DMS79 (cell line): ENCODE data around the gene SQSTM1.
"Not testable (repeated sequence)": the region's sequence is repeated elsewhere in the genome, so short reads cannot be mapped to it uniquely, and the experiment has no call there.

ENCODE experiments used
- DNase-seq: peaks from one replicate; lab custom pipeline; 2025; lab: John Stamatoyannopoulos, UW

SQSTM1 gene

DNA sequence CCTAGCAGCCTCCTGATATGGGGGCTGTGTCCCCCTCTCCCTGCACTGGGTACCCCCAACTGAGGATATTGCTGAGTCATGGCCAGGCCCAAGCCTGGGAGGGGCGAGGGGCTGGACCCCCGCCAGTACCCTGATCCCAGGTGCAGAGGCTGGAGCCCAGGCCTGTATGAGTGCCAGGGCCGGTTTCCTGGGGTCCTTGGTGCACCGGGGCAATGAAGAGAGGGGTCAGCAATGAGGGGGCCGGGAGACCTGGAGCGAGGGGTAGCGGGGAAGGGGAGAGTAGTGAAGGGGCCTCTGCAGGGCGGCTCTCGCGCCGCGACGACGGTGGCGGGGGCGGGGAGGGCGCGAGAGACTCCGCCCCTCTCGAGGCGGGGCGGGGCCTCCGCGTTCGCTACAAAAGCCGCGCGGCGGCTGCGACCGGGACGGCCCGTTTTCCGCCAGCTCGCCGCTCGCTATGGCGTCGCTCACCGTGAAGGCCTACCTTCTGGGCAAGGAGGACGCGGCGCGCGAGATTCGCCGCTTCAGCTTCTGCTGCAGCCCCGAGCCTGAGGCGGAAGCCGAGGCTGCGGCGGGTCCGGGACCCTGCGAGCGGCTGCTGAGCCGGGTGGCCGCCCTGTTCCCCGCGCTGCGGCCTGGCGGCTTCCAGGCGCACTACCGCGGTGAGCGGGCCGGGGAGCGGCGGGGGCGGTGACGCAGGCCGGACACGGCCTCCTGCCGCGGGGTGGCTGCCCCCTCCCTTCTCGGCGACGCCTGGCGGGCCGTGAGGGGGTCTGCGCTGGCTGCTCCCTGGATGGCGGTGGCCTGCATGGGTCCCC, at the start of gene SQSTM1:
Gene SQSTM1 (plus strand): TSS at position 423 of the 815 bp plus-strand sequence. CDS start 32 bp downstream, at position 455.
- peak; percentile 31 for DNase-seq

DNA sequence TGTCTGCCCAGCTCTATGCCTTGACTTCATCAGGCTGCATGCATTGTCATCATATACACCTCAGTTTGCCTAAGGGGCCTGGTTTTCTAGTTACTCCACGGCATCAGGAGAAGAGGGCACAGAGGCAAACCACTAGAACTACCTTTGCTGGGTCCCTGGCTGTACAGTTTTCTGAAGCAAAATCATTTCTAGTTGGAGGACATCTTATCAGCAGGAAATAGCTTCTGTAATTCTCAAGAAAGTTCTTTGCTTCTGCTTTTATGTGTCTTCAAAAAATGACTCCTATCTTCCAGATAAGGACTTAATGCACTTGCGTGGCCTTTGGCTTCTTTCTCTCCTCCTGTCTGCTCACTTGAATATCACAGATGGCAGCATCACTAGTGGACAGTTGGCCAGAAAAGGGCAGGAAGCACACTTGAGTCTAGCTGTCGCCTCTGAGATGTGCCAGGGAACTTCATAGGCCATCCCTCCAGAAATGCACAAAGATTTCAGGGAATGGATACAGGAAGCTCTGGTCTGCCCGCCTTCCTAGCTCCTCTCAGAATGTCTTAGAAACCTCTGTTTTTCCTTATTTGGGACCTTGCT, 49.3 kb upstream of the SQSTM1 start:
- no peak for DNase-seq

DNA sequence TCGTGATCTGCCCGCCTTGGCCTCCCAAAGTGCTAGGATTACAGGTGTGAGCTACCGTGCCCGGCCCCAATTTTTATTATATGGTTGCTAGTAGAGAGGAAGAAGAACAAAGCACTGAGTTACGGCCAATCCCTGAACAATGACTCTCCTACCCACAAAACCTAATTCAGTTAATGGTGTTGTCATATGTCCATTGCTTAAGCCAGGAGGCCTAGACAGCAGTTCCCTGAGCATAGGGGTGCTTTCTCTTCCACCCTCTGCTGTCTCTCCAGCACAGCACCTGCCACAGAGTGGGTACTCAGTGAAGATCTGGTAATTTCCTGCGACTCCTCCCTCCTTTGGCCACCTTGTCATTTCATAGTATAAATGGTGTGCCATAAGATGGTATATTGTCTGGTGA, 48.4 kb upstream of the SQSTM1 start:
- DNase-seq: no peak

DNA sequence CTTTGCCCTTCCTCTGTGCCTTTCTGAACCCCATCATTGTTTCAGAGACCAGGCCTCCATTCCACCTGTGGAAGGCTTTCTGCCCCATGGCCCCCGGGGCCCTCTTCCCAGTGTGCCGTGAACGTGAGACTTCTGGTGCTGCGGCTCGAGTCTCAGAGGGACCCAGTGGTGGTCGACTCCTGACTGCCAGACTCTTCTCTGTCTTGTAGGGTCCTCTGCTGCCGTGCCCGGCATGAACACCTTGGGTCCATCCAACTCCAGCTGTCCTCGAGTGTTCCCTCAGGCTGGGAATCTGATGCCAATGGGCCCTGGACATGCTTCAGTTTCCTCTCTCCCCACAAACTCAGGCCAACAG, 47.0 kb upstream of the SQSTM1 start:
- DNase-seq: no peak

DNA sequence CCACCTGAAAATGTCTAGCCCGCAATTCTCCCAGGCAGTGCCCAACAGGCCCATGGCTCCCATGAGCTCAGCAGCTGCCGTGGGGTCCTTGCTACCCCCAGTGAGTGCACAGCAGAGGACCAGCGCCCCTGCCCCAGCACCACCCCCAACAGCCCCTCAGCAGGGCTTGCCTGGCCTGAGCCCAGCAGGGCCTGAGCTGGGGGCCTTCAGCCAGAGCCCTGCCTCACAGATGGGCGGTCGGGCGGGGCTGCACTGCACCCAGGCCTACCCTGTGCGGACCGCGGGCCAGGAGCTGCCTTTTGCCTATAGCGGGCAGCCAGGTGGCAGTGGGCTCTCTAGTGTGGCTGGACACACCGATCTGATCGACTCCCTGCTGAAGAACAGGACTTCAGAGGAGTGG, 46.3 kb upstream of the SQSTM1 start:
- DNase-seq: no peak

DNA sequence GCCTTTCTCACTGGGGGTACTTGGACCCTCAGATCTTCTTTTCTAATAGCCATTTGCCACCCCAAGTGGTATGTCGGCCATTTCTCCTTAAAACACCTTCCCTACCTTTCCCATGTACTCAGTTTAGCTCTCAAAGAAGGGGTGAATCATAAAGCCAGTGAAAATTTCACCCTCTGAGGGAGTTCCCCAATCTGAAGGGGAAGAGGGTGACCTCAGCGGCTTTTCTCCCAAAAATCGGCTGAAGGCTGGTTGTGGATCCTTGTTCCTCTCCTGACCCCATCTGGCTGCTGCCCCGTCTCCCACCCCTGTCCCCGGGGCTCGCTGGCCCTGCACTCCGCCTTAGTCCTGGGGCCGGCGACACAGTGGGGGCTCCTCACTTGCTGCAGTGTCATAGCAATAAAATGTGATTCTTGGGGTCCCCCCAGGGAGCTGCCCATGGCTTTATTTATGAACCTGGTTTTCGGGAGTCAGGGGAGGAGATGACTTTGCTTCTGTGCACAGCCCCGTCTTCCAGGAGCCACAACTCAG, 44.2 kb upstream of the SQSTM1 start:
- DNase-seq: no peak

DNA sequence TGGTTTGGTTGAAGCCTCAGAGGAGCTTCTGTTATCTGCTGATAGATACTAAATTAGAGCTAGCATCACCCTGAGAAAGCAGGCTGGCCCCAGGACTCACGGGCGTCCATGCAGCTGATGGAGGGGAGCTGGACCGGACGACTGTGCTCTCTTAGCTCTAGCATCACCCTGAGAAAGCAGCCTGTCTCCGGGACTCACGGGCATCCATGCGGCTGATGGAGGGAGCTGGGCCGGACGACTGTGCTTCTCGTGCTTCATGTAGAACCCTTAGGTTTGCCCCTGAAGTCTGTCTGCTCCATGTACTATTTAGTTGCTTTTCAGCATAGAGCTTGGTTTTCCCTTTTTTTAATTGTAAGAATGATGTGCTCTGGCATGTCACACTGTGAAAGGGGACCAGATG, 43.2 kb upstream of the SQSTM1 start:
- DNase-seq: no peak

DNA sequence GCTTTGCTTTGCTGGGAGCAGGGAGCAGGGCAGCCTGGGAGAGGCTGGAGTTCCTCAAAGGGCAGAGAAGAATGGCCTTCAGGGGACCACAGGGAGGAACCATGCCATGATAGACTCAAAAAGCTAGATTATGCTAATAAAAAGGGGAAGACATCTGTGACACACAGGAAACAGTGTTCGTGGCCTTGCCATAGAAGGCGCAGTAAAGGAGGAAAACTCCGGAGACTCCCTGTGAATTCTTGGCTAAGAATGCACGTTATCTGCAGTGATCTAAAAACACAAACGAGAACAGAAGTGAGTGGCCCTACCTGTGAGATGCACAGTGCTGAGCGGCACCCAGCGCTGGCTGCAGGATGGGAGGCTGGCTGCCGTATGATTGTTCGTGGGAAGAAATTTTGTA, 42.8 kb upstream of the SQSTM1 start:
- DNase-seq: no peak

DNA sequence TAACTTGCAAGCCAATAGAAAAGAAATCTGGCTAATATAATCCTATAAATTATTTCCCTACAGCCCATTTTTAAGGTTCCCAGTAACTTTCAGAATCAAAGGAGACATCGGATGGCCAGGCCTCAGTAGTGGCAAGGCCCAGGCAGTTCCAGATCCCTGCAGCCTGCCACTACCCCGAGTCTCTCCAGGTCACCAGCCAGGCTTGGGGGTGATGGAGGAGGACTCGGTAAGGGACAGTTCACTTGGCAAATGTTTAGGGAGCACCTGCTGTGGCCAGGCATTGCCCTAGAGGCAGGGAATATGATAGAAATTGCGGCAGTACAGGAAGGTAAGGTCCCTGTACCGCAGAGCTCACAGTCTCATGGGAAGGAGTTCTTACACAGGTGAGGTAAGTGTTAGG, 42.1 kb upstream of the SQSTM1 start:
- DNase-seq: no peak

DNA sequence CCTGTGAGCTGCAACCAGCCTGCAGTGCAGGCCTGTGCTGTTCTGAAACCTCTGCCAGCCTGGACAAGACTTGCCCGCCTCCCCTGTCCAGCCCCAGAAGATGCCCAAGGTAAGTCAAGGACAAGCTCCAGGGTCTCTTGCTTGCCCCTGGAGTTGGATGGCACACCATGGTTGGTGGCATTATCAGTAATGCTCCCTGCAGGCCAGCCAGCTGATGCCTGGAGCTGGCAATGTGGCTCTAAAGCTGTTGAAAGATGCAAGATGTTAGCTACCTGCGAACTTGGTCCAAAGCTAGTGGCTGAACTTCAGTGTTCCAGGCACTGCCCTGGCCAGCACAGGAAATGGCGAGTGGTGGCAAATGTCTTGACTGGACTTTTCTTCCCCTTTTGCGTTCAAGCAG, 40.9 kb upstream of the SQSTM1 start:
- no peak for DNase-seq

DNA sequence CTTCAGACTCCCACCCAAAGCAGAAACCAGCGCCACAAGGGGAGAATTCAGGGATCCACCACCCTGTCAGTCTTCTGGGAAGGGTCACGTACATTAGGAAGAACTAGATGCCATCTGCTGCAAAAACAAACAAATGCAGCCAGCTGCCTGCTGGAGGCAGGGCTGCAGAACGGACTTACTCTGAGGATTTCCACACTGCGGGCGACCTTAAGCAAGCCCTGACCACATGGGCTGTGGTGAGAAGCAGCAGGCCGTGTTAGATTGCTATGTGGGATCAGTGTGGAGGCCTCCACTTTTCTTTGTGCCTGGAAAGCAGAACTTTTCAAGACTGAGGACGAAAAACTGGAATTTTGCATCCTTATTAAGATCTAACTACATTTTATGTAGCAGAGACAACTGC, 40.3 kb upstream of the SQSTM1 start:
- DNase-seq: no peak

DNA sequence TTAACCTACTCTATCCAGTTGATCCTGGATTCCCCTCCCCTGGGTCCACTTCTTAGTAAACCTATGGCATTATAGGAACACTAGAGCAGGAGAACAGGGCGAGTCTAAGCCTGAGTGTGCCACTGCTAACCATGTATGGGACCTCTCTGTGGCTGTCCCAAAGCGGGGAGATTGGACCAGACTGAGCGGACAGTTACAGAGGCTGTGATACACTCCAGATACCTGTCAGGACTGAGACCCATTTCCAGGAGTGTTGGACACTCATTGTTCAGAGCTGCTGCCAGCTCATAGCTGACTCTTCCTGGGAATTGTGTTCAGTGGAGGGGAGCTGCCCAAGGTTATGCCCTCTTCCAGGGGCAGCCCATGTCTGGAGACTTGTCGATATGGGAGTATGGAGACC, 38.9 kb upstream of the SQSTM1 start:
- no peak for DNase-seq

DNA sequence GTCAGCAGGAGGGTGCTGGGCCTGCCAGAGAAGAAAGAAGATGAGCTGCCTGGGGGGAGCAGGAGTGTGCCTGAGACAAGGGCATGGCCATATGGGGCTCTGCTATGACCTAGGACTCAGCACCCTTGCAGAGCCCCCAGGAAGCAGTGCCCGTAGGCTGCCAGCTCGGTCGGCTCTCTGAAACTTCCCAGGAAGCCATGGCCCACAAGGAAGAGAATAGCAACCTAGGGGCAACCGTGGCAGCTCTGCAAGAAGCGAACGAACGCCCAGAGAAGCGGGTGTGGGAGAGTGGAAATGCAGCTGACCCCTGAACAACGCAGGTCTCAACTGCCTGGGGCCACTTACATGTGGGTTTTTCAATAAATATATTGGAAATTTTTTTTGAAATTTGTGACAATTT, 37.6 kb upstream of the SQSTM1 start:
- DNase-seq: no peak

DNA sequence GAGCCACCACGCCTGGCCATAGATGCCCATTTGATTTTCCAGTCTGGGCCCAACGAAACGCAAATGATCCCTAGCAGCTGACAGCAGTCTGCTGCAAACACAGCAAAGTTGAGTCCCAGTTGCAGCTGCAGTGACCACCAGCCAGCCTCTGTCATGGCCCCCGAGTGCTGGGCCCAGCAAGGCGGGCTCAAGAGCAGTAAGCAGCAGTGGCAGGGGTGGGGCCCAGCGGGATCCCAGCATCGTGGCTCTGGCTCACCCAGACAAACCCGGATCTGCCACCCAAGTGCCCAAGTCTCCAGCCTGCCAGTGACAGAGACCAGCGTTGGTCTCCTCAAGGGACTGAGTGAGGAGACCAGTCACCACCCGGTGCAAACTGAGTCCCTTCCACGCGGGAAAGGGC, 33.8 kb upstream of the SQSTM1 start:
- DNase-seq: no peak

DNA sequence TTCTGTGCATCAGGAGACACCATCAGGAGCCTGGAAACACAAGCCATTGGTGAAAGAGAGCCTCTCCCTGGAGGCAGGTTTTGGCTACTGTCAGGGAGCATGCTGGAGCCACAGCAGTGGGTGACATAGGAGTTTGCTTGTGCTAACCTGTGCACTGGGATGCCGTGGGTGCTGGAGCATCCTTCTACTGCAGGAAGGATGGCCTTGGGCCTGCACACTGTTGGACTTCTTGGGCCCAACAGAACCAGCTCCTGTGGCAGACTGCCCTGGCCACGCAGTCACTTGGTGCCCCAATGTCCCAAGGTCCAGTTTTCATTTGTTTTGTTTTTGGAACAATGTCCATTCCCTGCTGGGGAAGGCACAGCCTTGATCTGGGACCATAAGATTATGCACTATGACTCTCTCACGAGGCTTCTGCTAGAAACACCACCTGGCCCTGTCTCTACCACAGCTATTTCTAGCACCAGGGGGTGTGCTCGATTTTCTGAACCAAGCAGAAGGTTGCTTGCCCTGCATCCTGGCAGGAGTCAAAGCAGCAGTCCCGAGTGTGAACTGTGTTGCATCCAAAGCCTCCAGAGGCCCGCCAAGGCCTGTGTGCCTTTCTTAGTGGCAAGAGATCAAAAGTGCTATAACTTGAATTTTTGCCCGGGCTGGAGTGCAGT, 32.4 kb upstream of the SQSTM1 start:
- no peak for DNase-seq

DNA sequence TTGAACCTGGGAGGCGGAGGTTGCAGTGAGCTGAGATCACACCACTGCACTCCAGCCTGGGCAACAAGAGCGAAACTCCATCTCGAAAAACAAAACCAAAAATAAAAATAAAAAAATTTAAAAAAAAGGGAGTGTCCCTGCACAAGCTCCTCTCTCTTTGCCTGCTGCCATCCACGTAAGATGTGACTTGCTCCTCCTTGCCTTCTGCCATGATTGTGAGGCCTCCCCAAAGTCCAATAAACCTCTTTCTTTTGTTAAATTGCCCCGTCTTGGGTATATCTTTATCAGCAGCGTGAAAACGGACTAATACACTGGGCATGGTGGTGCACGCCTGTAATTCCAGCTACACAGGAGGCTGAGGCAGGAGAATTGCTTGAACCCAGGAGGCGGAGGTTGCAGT, 31.4 kb upstream of the SQSTM1 start:
- DNase-seq: not testable (repeated sequence)

DNA sequence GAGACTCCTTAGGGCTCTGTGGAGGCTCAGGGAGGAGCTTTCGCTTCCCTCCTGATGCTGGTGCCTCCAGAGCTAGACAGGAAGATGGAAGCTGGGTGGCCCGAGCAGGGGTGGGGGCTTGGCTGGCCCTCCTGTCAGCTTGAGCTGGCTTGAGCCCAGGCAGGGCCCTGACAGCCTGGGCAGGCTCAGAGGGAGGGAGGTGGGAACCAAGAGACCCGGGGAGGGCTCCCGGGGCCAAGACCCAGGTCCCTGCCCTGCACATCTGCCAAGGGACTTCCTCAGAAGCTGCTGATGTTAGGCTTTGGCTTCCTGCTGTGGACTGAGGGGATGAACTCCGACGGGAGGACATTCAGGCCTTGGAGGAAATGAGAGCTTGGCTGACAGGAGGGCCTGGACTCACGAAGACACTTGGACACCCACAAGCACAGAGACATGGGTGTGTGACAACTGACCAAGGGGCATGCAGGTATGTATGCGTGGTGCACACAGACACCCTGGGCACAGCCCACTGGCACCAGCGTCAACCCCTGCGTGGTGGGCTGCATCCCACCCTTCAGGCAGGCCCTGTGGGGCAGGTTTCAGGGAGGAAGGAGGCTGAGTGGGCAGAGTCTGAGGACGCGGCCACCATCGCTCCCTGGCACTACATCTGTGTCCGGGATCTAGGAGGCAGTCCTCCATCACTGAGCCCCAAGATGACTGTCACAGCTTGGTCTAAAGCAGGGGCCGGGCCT, 28.7 kb upstream of the SQSTM1 start:
- DNase-seq: no peak

DNA sequence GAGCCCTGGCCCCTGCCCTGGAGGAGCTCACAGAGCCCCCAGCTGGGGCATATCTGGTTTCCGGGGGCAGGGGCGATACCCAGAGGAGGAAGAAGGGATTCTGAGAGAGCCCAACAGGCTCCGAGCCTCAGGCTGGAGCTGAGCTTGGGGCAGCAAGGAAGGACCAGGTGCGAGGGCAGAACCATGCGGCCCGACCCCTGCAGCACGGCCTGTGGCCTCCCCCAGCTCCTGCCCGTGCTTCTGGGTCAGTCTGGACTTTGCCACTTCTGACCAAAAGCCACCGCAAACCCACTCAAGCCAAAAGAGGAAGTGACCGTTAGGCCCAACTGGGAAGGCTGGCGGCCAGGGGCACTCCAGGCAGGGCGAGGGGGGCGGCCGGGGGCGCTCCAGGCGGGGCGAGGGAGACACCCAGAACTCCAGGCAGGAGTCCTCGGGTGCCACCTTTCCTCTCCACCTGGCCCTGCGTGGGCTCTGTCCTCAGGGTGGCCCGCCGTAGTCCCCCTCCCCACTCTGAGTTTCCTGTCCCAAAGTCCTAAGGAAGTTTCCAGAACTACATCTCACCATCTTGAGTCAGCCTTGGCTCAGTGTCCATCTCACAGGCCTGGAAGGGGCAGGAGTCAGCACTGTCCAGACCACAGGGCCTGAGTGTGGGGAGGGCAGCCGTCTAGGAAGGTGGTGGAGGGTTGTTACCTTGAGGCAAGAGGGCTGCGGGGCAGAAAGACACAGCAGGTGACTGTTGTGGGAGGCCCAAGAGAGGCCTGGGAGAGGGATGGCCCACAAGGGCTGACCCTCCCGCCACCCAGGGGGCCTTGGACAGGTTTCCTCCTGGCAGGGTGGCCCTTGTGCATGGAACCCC, 27.9 kb upstream of the SQSTM1 start:
- no peak for DNase-seq

DNA sequence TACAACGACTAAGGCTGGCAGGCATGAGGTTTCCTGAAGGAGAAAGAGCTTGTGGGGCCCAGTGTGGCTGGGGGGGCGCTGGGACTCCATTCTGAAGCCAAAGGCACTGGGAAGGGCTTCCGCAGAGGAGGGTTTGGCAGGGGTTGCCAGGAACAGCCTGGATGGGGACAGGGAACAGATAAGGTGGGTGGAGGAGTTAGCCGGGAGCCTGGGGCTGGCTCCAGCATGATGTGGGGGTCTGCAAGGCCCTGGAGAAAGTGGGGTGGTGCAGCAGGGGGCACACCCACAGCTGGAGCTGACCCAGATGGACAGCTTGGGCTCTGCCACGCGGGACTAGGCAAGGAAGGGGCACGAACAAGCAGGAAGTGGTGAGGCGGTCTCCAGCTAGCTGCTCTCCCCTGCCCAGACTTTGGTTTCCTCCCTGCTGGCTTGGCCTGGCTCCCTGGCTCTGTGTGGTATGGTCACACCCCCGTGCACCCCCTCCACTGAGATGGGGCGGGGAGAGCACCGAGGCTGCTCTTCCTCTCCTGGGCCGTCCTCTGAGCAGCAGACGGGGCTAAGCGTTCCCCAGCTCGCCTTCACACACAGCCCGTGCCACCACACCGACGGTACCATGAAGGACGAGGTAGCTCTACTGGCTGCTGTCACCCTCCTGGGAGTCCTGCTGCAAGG, 27.1 kb upstream of the SQSTM1 start, which contains the start of gene LTC4S:
Gene LTC4S (plus strand): TSS at position 519 of the 672 bp plus-strand sequence. CDS start 95 bp downstream, at position 614.
- DNase-seq: no peak

DNA sequence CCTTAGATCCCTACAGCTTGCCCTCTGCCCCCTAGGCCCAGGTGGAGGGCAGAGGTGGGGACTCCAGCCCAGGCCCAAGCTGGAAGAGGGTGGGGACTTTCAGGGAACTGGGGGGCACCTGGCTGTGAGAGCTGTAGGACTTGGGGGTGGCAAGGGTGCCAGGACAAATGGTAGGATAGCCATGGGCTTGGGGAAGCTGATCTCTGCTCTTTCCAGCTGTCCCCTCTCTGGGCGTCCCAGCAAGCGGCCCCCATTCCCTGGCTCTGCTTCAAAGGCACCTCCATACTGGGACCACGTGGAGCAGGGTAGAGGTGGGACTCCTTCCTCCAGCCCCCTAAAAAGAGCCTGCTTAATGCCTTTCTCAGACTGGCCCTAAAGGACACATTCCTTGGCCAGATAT, 26.5 kb upstream of the SQSTM1 start:
- no peak for DNase-seq

DNA sequence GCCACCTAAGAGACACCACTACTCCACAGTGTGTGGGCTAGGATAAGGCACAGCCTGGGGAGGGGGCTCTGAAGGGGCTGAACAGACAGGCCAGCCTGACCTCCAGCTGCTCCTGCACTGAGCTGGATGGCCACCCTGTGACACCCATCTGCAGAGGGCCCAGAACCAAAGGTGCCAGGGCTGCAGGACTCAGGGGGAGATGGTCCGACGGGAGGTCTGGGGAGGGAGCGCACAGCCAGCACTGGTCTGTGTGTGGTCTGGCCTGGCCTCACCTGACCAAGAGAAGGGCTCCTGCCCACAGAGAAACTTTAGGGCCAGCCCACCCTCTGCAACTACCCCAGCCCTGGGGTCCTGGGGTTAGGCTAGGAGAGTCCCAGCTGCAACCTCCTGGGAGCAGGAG, 26.1 kb upstream of the SQSTM1 start:
- DNase-seq: no peak
